Measurements from ENCODE around the gene RBM15.
A peak's percentile ranks its signal among the peaks of the same experiment; 100 is the strongest.

The RBM15 gene

DNA sequence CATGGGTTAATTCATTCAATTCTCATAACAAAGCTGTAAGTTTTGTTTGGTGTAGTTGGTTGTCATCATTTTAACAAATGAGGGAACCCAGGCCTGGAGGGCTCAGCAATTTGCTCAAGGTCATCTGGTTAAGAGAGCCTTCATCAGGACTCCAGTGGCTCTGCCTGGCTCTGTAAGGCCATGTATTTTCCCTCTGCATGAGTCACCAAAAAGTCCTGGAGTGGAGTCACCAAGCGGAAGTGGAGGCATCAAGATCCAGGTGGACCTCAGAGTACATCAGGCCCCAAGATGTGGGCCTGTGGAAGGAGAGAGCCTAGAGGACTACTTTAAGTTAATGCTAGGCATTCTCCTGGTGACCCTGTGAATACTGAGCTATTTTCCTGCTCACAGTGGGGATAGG lies 30.0 kb upstream of the RBM15 start:
- CTCF ChIA-PET: interaction anchor here (0.6 to 15.3 kb wide), 6 partner anchors 12 to 1720 kb away, joined by 3 to 662 read pairs (median 8); partner anchors contain the start of gene KCNC4
- TF ChIP-seq, protein P1, sequence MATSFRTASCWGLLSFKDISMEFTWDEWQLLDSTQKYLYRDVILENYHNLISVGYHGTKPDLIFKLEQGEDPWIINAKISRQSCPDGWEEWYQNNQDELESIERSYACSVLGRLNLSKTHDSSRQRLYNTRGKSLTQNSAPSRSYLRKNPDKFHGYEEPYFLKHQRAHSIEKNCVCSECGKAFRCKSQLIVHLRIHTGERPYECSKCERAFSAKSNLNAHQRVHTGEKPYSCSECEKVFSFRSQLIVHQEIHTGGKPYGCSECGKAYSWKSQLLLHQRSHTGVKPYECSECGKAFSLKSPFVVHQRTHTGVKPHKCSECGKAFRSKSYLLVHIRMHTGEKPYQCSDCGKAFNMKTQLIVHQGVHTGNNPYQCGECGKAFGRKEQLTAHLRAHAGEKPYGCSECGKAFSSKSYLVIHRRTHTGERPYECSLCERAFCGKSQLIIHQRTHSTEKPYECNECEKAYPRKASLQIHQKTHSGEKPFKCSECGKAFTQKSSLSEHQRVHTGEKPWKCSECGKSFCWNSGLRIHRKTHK (tag by site-specific recombination; IDR thresholded peaks at IDR 0.05): 0 out of 2 replicates have a peak, but pooled peaks have one; percentile 7
- TF ChIP-seq ZBTB17 (tag by site-specific recombination; IDR thresholded peaks at IDR 0.05) (peak; percentile 34; the same call in 1 of the 2 replicates), SP3 (tag by site-specific recombination; IDR thresholded peaks at IDR 0.05) (no peak)

DNA sequence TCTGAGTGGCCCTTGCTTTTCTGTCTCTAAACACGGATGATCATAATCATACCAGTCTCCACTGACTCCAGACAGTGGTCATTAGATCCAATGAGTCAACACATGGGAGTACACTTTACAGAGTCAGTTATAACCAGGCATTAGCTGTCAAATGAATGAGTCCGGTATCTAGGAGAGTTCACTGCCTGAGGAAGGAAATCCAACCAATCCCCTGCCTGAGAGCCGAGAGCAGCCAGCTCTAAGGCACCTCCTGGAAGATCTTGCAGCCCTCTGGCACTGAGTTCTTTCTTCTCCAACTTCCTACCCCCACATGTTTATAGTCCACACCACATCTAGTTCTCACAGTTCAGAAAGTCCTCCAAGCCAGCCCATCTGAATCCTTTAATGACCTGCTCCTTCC lies 29.4 kb upstream of the RBM15 start:
- ChIA-PET CTCF (interaction anchor here (0.6 to 15.3 kb wide), 10 partner anchors 9 to 1720 kb away, joined by 3 to 662 read pairs (median 7); partner anchors contain the start of gene KCNC4), POLR2A (interaction anchor here (1.7 kb wide), 1 partner anchor 9 kb away, joined by 4 read pairs; no protein-coding TSS in a partner anchor)
- H3K4me3 ChIP-seq (ENCODE audit: low read depth, low read length): no peak overlapping the region
- H3K4me1 ChIP-seq (ENCODE audit: control insufficient read depth, insufficient read depth, low read length): no peaks in the 10 kb centered on the region
- TF ChIP-seq ZNF354C (tag by site-specific recombination; IDR thresholded peaks at IDR 0.05; ENCODE audit: borderline replicate concordance, low read depth) (no peak), SP7 (tag by site-specific recombination; IDR thresholded peaks at IDR 0.05) (0 out of 2 replicates have a peak, but pooled peaks have one; percentile 21)
- H3K27ac ChIP-seq (ENCODE audit: extremely low read depth, low read depth, low read length): no peak overlapping the region
- H3K9me3 ChIP-seq (ENCODE audit: control insufficient read depth, insufficient read depth, low read depth, low read length): no peaks in the 10 kb centered on the region
- H3K36me3 ChIP-seq (ENCODE audit: control insufficient read depth in 2 of 2, insufficient read depth in 1 of 2, low read length in 2 of 2): no peaks in the 10 kb centered on the region

More for the DNA sequence above, 30.0 kb upstream of the RBM15 start:
- Histone ChIP-seq H3K9me3 (ENCODE audit: control insufficient read depth, insufficient read depth, low read depth, low read length) (no peaks in the 10 kb centered on the region), H3K4me1 (ENCODE audit: control insufficient read depth, insufficient read depth, low read length) (no peaks in the 10 kb centered on the region), H3K27ac (ENCODE audit: extremely low read depth, low read depth, low read length) (no peak overlapping the region), H3K36me3 (ENCODE audit: control insufficient read depth in 2 of 2, insufficient read depth in 1 of 2, low read length in 2 of 2) (no peaks in the 10 kb centered on the region), H3K4me3 (ENCODE audit: low read depth, low read length) (no peak overlapping the region)
- POLR2A ChIA-PET: interaction anchor here (1.7 kb wide), 1 partner anchor 8 kb away, joined by 4 read pairs; no protein-coding TSS in a partner anchor

DNA sequence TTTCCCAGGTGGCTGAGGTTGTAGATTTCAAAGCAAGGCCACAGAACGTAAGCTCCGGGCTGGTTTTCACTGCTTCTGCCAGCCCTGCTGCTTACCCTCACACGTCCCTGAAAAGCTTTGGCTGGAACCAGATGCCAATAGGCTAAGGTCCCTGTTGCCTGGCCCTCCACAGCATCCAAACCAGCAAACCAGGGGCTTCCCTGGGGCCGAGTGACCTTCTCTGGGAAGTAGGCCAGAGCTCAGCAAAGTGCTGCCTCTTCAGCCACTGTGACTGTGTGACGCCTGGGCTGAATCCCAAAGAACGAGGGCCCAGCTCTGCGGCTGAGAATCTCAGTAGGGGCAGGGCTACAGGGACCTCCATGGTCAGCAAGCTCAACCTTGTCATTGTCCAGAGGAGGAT lies 28.9 kb upstream of the RBM15 start:
- ChIA-PET CTCF (interaction anchor here (0.6 to 15.3 kb wide), 11 partner anchors 9 to 186 kb away, joined by 3 to 662 read pairs (median 4); partner anchors contain the start of gene KCNC4), POLR2A (interaction anchor here (1.7 kb wide), 1 partner anchor 9 kb away, joined by 4 read pairs; no protein-coding TSS in a partner anchor)
- Histone ChIP-seq H3K9me3 (ENCODE audit: control insufficient read depth, insufficient read depth, low read depth, low read length) (no peaks in the 10 kb centered on the region), H3K4me1 (ENCODE audit: control insufficient read depth, insufficient read depth, low read length) (no peaks in the 10 kb centered on the region), H3K4me3 (ENCODE audit: low read depth, low read length) (no peak overlapping the region), H3K27ac (ENCODE audit: extremely low read depth, low read depth, low read length) (no peak overlapping the region), H3K36me3 (ENCODE audit: control insufficient read depth in 2 of 2, insufficient read depth in 1 of 2, low read length in 2 of 2) (no peaks in the 10 kb centered on the region)
- TF ChIP-seq, protein P2, sequence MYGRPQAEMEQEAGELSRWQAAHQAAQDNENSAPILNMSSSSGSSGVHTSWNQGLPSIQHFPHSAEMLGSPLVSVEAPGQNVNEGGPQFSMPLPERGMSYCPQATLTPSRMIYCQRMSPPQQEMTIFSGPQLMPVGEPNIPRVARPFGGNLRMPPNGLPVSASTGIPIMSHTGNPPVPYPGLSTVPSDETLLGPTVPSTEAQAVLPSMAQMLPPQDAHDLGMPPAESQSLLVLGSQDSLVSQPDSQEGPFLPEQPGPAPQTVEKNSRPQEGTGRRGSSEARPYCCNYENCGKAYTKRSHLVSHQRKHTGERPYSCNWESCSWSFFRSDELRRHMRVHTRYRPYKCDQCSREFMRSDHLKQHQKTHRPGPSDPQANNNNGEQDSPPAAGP (tag by site-specific recombination; IDR thresholded peaks at IDR 0.05): no peak
- TF ChIP-seq ZNF558 (tag by site-specific recombination; IDR thresholded peaks at IDR 0.05) (no peak), ZNF777 (tag by site-specific recombination; IDR thresholded peaks at IDR 0.05; ENCODE audit: borderline replicate concordance) (no peak), MYNN (tag by site-specific recombination; IDR thresholded peaks at IDR 0.05; ENCODE audit: borderline replicate concordance) (no peak), ZNF544 (tag by site-specific recombination; IDR thresholded peaks at IDR 0.05) (no peak), PRDM1 (tag by site-specific recombination; IDR thresholded peaks at IDR 0.05) (no peak)
- TF ChIP-seq, protein P3, sequence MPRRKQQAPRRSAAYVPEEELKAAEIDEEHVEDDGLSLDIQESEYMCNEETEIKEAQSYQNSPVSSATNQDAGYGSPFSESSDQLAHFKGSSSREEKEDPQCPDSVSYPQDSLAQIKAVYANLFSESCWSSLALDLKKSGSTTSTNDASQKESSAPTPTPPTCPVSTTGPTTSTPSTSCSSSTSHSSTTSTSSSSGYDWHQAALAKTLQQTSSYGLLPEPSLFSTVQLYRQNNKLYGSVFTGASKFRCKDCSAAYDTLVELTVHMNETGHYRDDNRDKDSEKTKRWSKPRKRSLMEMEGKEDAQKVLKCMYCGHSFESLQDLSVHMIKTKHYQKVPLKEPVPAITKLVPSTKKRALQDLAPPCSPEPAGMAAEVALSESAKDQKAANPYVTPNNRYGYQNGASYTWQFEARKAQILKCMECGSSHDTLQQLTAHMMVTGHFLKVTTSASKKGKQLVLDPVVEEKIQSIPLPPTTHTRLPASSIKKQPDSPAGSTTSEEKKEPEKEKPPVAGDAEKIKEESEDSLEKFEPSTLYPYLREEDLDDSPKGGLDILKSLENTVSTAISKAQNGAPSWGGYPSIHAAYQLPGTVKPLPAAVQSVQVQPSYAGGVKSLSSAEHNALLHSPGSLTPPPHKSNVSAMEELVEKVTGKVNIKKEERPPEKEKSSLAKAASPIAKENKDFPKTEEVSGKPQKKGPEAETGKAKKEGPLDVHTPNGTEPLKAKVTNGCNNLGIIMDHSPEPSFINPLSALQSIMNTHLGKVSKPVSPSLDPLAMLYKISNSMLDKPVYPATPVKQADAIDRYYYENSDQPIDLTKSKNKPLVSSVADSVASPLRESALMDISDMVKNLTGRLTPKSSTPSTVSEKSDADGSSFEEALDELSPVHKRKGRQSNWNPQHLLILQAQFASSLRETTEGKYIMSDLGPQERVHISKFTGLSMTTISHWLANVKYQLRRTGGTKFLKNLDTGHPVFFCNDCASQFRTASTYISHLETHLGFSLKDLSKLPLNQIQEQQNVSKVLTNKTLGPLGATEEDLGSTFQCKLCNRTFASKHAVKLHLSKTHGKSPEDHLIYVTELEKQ (tag by site-specific recombination; IDR thresholded peaks at IDR 0.05; ENCODE audit: borderline replicate concordance): no peak

All from HEK293 (cell line).